HG02623 (cell line): Measurements from ENCODE around the gene LTB4R.
"Not testable (repeated sequence)": the region's sequence is repeated elsewhere in the genome, so short reads cannot be mapped to it uniquely, and the experiment has no call there.

Experiments used
- ATAC-seq: cut with Tn5 transposase; IDR thresholded peaks from one replicate; pipeline ENCODE4 v1.9.1; 2021; ENCODE audit warnings: moderate library complexity; ENCODE audit not compliant: unreplicated experiment

LTB4R gene

DNA sequence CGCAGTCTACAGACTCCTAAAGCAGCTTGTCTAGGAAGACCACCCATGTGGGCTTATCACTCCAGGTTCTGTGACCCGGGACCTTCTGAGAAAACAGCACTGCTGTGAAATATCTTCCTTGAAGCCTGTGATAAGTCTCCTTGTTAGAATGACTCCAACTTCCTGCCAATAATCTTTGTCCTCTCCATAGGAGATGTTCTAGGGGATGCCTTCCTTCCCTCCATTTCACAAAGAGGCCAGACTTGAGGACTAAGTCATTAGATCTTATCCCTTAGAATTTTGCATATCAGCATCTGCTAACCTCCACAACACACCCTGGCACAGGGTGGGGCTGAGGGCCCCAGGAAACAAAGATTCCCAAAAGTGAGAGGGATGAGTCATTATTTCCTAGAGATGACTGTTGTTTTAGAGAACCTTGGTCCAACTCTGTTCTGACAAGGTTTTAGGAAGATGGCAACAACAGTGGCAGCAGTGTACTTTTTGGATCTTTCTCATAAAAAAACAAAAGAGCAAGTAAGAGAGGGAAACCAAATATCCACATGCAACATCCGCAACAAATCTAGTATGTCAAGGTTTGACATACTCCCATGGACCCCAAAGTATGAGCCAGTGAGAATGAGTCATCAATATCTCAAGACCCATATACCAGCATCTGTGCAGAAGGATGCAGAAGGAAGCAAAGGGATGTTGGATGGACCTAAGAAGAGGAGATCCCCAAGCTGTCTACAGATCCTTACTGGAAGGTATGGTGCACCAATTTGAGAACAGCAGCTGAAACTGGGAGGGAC, 6.0 kb downstream of the LTB4R start:
- ATAC-seq = no peak

DNA sequence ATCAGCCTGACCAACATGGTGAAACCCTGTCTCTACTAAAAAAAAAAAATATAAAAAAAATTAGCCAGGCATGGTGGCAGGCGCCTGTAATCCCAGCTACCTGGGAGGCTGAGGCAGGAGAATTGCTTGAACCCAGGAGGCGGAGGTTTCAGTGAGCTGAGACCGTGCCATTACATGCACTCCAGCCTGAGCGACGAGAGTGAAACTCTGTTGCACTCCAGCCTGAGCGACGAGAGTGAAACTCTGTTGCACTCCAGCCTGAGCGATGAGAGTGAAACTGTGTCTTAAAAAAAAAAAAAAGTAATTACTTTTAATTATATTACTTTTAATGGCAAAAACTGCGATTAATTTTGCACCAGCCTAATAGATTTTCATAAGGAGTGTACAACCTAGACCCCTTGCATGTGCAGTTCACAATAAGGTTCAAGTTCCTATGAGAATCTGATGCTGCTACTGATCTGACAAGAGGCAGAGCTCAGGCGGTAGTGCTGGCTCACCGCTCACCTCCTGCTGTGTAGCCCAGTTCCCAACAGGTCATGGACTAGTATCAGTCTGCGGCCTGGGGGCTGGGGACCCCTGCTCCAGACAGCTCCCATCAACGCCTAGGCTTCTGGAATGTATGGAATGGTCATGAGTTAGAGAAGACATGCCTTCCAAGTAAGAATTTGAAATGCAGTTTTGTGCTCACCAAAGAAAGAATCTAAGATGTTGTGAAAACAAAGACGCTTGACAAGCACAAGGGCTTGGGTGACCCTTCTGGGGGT, 10.1 kb downstream of the LTB4R start:
- ATAC-seq = no peak

DNA sequence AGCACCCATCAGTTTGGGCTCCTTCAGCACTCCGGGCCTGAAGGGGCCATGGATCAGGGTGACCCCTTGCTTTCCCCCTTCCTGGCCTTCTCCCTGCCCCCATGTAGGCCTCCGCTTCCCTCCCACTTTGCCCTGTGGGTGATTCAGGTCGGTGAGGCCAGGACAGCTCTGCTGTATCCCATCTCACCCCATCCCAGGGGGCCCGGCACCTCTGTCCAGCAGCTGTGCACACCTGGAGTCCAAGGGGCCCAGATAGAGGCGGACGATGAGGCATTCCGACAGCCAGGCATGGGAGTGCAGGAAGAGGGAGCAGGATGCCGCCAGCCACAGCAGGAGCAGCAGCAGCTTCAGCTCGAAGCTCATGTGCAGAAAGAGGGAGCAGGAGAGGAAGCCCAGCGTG, 11.4 kb downstream of the LTB4R start:
- no peak for ATAC-seq

- no peak for ATAC-seq
Measured at GRCh38 chr14:24323341-24323740, 12.0 kb downstream of the LTB4R start.

- no peak for ATAC-seq
Measured at GRCh38 chr14:24324024-24324423, 12.7 kb downstream of the LTB4R start.

DNA sequence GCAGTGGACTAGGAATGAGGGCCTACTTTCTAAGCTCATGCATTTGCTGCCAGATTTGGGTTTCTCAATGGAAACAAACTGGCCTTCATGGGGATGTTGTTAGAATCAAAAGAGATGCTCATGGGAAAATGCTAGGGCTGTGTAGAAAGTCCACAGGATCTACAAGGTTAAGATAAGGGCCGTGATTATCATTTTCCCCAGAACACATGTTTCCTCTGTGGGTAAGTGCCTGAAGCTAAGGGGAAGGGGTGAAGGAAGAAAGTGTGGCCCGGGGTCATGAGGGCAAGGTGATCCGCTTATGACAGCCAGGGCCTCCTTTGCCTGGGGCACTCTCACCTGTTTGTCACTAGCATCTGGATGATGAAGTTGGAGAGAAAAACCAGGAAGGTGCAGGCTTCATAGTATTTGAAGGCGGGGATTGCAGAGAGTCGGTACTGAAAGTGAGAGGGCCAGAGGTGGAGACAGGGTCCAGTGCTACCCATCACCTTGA, 13.8 kb downstream of the LTB4R start:
- ATAC-seq = no peak

GRCh38 chr14:24325963-24326362, 14.7 kb downstream of the LTB4R start:
- ATAC-seq = no peak

DNA sequence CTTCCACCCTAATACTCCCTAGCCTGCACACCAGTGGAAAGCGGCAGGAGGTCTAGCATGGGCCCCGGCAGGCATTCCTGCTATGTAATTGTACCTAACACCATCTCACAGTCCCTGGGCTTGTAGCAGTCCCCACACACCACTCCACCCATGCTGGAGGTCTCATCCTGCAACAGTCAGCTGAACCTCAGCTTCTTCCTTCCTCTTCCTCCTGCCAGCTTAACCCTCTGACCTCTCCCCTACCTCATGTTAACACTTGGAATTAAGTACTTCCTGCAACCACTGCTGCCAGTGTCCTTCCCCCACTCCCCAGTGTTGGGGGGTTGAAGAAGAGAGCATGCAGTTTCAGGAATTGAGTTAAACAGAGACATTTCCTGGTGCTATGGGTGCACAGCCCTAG, 16.0 kb downstream of the LTB4R start:
- ATAC-seq = no peak

- not testable (repeated sequence) for ATAC-seq
Measured at GRCh38 chr14:24327914-24328313, 16.6 kb downstream of the LTB4R start.

GRCh38 chr14:24329073-24329663, 17.9 kb downstream of the LTB4R start:
- no peak for ATAC-seq

- no peak for ATAC-seq
Measured at GRCh38 chr14:24329736-24330135, 18.4 kb downstream of the LTB4R start.

GRCh38 chr14:24330973-24331674, 19.8 kb downstream of the LTB4R start:
- ATAC-seq = no peak

GRCh38 chr14:24331731-24332267, 20.5 kb downstream of the LTB4R start:
- ATAC-seq = no peak

GRCh38 chr14:24332268-24332993, 21.1 kb downstream of the LTB4R start:
- peak; percentile 76 for ATAC-seq

DNA sequence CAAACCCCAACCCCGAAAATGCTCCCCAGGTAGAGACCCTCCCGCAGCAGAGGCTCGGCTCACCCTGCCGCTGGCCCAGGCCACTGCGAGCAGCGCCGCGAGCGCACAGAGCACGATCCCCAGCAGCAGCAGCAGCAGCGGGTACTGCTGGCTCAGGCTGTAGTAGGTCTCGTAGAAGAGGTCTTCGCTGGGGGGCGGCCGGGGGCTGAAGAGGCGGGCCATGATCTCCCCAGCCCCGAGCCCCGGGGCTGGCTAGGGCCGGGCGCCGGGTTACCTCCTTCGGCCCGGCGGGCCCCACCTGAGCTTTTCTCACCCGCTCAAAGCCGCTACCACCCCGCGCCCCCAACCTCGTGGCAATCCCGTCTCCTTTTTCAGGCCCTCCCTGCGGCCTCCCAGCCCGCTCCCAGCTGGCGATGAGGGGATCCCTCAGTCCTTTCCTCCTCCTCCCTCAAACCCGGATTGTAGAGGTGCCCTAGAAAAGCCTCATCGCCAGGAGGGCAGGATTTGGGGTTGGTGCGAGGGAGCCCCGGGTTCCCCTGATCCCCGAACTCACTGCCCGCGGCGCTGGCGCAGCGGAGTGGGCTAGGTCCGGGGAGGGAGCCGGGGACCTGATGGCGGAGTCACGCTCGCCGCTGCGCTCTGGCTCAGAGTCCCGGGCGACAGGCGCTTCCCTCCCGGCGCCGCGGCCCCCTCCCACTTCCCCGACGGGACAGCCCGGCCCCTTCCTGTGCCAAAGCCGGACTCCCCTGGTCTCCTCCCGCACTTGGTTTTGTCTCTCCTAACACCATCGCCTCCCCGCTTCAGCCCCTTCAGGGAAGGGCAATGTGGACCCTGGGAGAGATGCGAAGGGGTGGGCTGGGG, 23.4 kb downstream of the LTB4R start, which contains the start of gene ADCY4:
TSS of gene ADCY4 (minus strand) at position 641 of the 861 bp plus-strand sequence. CDS start at position 222, 419 bp downstream.
- ATAC-seq = no peak

- ATAC-seq = no peak
Measured at GRCh38 chr14:24335461-24336171, 24.3 kb downstream of the LTB4R start.

GRCh38 chr14:24337144-24337823, 26.0 kb downstream of the LTB4R start:
- ATAC-seq = no peak

DNA sequence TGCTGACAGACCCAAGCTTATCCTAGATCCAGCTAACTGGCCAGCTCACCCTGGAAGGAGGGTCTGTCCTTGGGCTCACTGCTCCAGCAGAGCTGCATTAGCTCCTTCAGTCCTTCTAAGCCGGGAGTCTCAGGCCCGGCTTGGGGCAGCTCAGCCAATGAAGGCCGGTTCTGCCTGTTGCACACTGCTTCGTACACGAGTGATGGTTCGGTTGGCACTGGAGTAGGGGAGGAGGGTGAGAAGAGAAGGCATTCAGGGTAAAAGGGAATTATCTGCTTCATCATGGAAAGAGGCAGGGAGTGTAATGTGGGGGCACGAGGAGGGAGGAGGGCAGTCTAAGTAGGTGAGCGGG, 26.5 kb downstream of the LTB4R start:
- ATAC-seq = no peak
